ENCODE measurements around the gene TAS1R2.

The TAS1R2 gene

DNA sequence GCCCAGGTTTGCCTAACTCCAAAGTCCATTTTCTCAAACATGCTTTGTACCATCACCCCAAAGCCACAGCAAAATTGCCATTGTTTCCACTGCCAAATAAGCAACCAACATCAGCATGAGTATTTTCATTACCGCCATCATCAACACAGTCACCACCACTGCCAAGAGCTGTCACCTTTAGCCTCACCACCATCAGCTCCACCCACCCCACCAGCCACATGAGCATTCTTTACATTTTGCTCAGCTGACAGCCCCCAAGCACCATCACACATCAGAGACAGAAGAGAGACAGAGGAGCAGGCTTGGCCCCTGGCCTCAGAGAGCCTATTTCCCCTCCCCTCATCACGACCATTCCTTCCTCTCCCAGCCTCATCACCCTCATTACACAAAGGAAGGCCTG, 42.7 kb downstream of the TAS1R2 start:
- Histone ChIP-seq H3K4me1 (peaks cover 0 to 6% (median 0%) of the 10 kb centered on the region in 10 experiments; a peak in 3 of 20 replicates), H3K4me2 (no peak overlapping the region), H4K20me1 (peaks cover 0 to 14% (median 0%) of the 10 kb centered on the region in 11 experiments; a peak in 6 of 22 replicates), H3K4me3 (no peak overlapping the region), H3K9ac (no peak overlapping the region), H3K27ac (no peak overlapping the region), H3K36me3 (no peaks in the 10 kb centered on the region), H3K9me3 (replicated peaks in 1 of 11) (no peaks in the 10 kb centered on the region), H3K27me3 (peaks cover 6 to 34% (median 20%) of the 10 kb centered on the region in 11 experiments; a peak in 18 of 22 replicates)
- TF ChIP-seq Cebpa-rat (IDR thresholded peaks at IDR 0.05), result no peak

DNA sequence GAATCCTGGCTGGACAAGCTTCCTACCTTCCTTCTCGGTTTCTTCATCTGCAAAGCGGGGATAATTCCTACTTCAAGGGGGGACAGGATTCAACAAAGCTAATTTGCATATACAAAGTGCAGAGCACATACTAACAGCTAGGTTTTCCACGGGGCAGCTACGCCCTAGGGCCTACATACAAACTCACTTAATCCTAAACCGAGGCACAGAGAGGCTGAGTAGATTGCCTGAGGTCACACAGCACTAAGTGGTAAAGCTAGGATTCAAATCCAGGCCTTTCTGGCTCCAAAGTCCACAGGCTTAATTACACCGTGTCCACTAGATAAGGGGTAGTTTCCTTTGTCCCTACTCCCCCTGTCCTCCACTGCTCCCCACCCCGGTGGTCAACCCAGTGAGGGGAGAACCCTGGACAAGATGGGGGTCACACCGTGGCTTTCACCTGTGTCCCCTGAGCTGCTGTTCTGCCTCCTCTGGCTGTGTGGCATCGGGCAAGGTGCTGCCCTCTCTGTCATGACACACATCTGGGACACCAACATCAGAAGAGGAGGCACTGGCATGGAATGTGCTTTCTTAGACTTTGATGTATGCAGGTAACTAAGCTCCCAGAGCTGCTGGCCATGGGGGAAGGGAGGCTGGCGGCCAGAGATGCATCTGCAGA, 44.5 kb downstream of the TAS1R2 start:
- H3K9ac ChIP-seq, result no peak overlapping the region
- H3K4me1 ChIP-seq, result peaks cover 0 to 6% (median 0%) of the 10 kb centered on the region in 10 experiments; a peak in 3 of 20 replicates
- H3K4me3 ChIP-seq, result no peak overlapping the region
- no peaks in the 10 kb centered on the region for H3K9me3 ChIP-seq (replicated peaks in 1 of 11)
- TF ChIP-seq Cebpa-rat (IDR thresholded peaks at IDR 0.05), result no peak
- H3K36me3 ChIP-seq, result no peaks in the 10 kb centered on the region
- peaks cover 0 to 3% (median 0%) of the 10 kb centered on the region in 11 experiments; a peak in 5 of 22 replicates for H4K20me1 ChIP-seq
- H3K27me3 ChIP-seq, result peaks cover 6 to 33% (median 23%) of the 10 kb centered on the region in 11 experiments; a peak in 18 of 22 replicates
- H3K27ac ChIP-seq, result no peak overlapping the region
- 0 out of 22 replicates have a peak overlapping the region, but pooled peaks of 1 of the 11 experiments have one; percentile 33 for H3K4me2 ChIP-seq

GRCh38 chr1:18814425-18814824, 45.0 kb downstream of the TAS1R2 start:
- Histone ChIP-seq H4K20me1 (no peaks in the 10 kb centered on the region; a peak in 4 of 22 replicates), H3K4me3 (no peak overlapping the region), H3K27ac (no peak overlapping the region), H3K27me3 (peaks cover 6 to 28% (median 18%) of the 10 kb centered on the region in 11 experiments; a peak in 18 of 22 replicates), H3K9me3 (replicated peaks in 1 of 11) (no peaks in the 10 kb centered on the region), H3K4me2 (peak overlapping the region in 5 of 11 experiments; percentile 30 to 42 (median 34); a peak in 3 of 22 replicates), H3K36me3 (no peaks in the 10 kb centered on the region), H3K4me1 (peaks cover 0 to 6% (median 0%) of the 10 kb centered on the region in 10 experiments; a peak in 3 of 20 replicates), H3K9ac (0 out of 22 replicates have a peak overlapping the region, but pooled peaks of 1 of the 11 experiments have one; percentile 37)
- TF ChIP-seq Cebpa-rat (IDR thresholded peaks at IDR 0.05), result no peak

- no peak overlapping the region for H3K27ac ChIP-seq
- no peak for TF ChIP-seq Cebpa-rat (IDR thresholded peaks at IDR 0.05)
- no peak overlapping the region for H3K9ac ChIP-seq
- no peaks in the 10 kb centered on the region for H3K9me3 ChIP-seq (replicated peaks in 1 of 11)
- H3K4me3 ChIP-seq, result no peak overlapping the region
- H3K27me3 ChIP-seq, result peaks cover 0 to 10% (median 0%) of the 10 kb centered on the region in 11 experiments; a peak in 8 of 22 replicates
- no peaks in the 10 kb centered on the region for H3K36me3 ChIP-seq
- peaks cover 0 to 12% (median 2%) of the 10 kb centered on the region in 10 experiments; a peak in 7 of 20 replicates for H3K4me1 ChIP-seq
- H3K4me2 ChIP-seq, result no peak overlapping the region
- no peaks in the 10 kb centered on the region; a peak in 2 of 22 replicates for H4K20me1 ChIP-seq
Measured at GRCh38 chr1:18812453-18812939, 47.0 kb downstream of the TAS1R2 start.

- Histone ChIP-seq H4K20me1 (no peaks in the 10 kb centered on the region; a peak in 2 of 22 replicates), H3K36me3 (no peaks in the 10 kb centered on the region), H3K4me2 (no peak overlapping the region), H3K27ac (no peak overlapping the region), H3K9ac (no peak overlapping the region), H3K27me3 (peaks cover 0 to 9% (median 0%) of the 10 kb centered on the region in 11 experiments; a peak in 4 of 22 replicates), H3K4me1 (peaks cover 0 to 18% (median 5%) of the 10 kb centered on the region in 10 experiments; a peak in 8 of 20 replicates), H3K4me3 (no peak overlapping the region), H3K9me3 (replicated peaks in 1 of 11) (no peaks in the 10 kb centered on the region)
- no peak for TF ChIP-seq Cebpa-rat (IDR thresholded peaks at IDR 0.05)
Measured at GRCh38 chr1:18811733-18812452, 47.6 kb downstream of the TAS1R2 start.

- H3K9ac ChIP-seq, result no peak overlapping the region
- no peak for TF ChIP-seq Cebpa-rat (IDR thresholded peaks at IDR 0.05)
- no peak overlapping the region for H3K4me3 ChIP-seq
- no peak overlapping the region for H3K4me2 ChIP-seq
- H4K20me1 ChIP-seq, result no peaks in the 10 kb centered on the region; a peak in 3 of 22 replicates
- peaks cover 0 to 9% (median 0%) of the 10 kb centered on the region in 11 experiments; a peak in 3 of 22 replicates for H3K27me3 ChIP-seq
- no peaks in the 10 kb centered on the region for H3K9me3 ChIP-seq (replicated peaks in 1 of 11)
- H3K4me1 ChIP-seq, result peaks cover 0 to 18% (median 6%) of the 10 kb centered on the region in 10 experiments; a peak in 8 of 20 replicates
- H3K36me3 ChIP-seq, result no peaks in the 10 kb centered on the region
- H3K27ac ChIP-seq, result no peak overlapping the region
Measured at GRCh38 chr1:18809953-18810899, 49.2 kb downstream of the TAS1R2 start.

- Histone ChIP-seq H3K4me2 (no peak overlapping the region), H4K20me1 (no peaks in the 10 kb centered on the region; a peak in 3 of 22 replicates), H3K27ac (no peak overlapping the region), H3K9me3 (replicated peaks in 1 of 11) (no peaks in the 10 kb centered on the region), H3K36me3 (no peaks in the 10 kb centered on the region), H3K9ac (no peak overlapping the region), H3K27me3 (peaks cover 0 to 9% (median 0%) of the 10 kb centered on the region in 11 experiments; a peak in 3 of 22 replicates), H3K4me3 (no peak overlapping the region), H3K4me1 (peaks cover 0 to 13% (median 6%) of the 10 kb centered on the region in 10 experiments; a peak in 7 of 20 replicates)
- TF ChIP-seq Cebpa-rat (IDR thresholded peaks at IDR 0.05), result no peak
Measured at GRCh38 chr1:18808550-18808949, 50.9 kb downstream of the TAS1R2 start.

Data from BLaER1 treated with 17β-estradiol and CSF1 and Interleukin-3, amounts not matched to agents 10 nM and 100 nM (cell line).